K562 (cell line): ENCODE data around the gene NENF. TPM values are rescaled to one million over a fixed set of nuclear protein-coding genes. Genes with fewer than 3 reads are reported as not detected.

Experiments
- ARHGAP35 ChIP-seq: fragments of 450-650 bp; IDR thresholded peaks from 2 replicates; pipeline ENCODE4 v1.6.1; 2018; ENCODE audit not compliant: partially characterized antibody
- ATF2 ChIP-seq: sonication (generic); formaldehyde crosslinking; IDR thresholded peaks from 2 replicates; pipeline ENCODE4 v1.8.1; 2022; ENCODE audit warnings: missing genetic modification reagents
- ATF7 ChIP-seq: fragments of 450-650 bp; IDR thresholded peaks from 2 replicates; pipeline ENCODE4 v1.7.1; 2014; ENCODE audit warnings: mild to moderate bottlenecking, moderate library complexity
- BDP1 ChIP-seq: IDR thresholded peaks from 3 replicates; pipeline ENCODE4 v1.6.1; 2011; ENCODE audit not compliant: insufficient read length, insufficient read depth
- E2F3 ChIP-seq: fragments of 250-450 bp; sonication (Bioruptor Pico); IDR thresholded peaks from 2 replicates; pipeline ENCODE4 v1.4.0; 2020; ENCODE audit warnings: mild to moderate bottlenecking
- ETV1 ChIP-seq: fragments of 450-650 bp; conservative IDR thresholded peaks from 2 replicates; pipeline ENCODE4 v1.6.1; 2016; ENCODE audit warnings: missing genetic modification characterization, control low read depth, low read depth, missing compliant biosample characterization
- HBP1 ChIP-seq: fragments of 450-650 bp; formaldehyde crosslinking; IDR thresholded peaks from 2 replicates; pipeline ENCODE4 v1.4.0; 2022; ENCODE audit warnings: missing genetic modification characterization
- HDAC2 ChIP-seq: fragments of 450-650 bp; IDR thresholded peaks from 2 replicates; pipeline ENCODE4 v1.6.1; 2016; ENCODE audit warnings: mild to moderate bottlenecking
- KDM4B ChIP-seq, 2 experiments: fragments of 450-650 bp in 1 of 2; sonication (generic) in 1 of 2; IDR thresholded peaks; 2 replicates each; pipeline ENCODE4 v1.6.1; 2016 to 2017; ENCODE audit warnings: borderline replicate concordance in 2 of 2, antibody characterized with exemption in 1 of 2, low read depth in 1 of 2, mild to moderate bottlenecking in 1 of 2
- KLF13 ChIP-seq: fragments of 450-650 bp; IDR thresholded peaks from 2 replicates; pipeline ENCODE4 v1.6.1; 2016; ENCODE audit warnings: missing genetic modification characterization, low read depth, mild to moderate bottlenecking, missing compliant biosample characterization, moderate library complexity, borderline replicate concordance
- MBD1 ChIP-seq: fragments of 250-450 bp; sonication (Bioruptor Pico); IDR thresholded peaks from 2 replicates; pipeline ENCODE4 v1.8.0; 2022; ENCODE audit warnings: inconsistent platforms
- MXD1 ChIP-seq: fragments of 250-450 bp; sonication (Bioruptor Pico); IDR thresholded peaks from 2 replicates; pipeline ENCODE4 v1.8.0; 2021; ENCODE audit warnings: borderline replicate concordance, mild to moderate bottlenecking, moderate library complexity; ENCODE audit not compliant: poor library complexity, severe bottlenecking
- NFYB ChIP-seq: IDR thresholded peaks from 2 replicates; pipeline ENCODE4 v1.6.1; 2011; ENCODE audit warnings: mild to moderate bottlenecking, moderate library complexity; ENCODE audit not compliant: insufficient read length; ENCODE audit errors: extremely low read depth
- PURB ChIP-seq: sonication (generic); formaldehyde crosslinking; IDR thresholded peaks from 2 replicates; pipeline ENCODE4 v1.9.0; 2021; ENCODE audit warnings: low read depth, mild to moderate bottlenecking, missing genetic modification reagents
- SLC30A9 ChIP-seq: fragments of 250-450 bp; sonication (Bioruptor Pico); IDR thresholded peaks from 2 replicates; pipeline ENCODE4 v1.8.0; 2022; ENCODE audit warnings: mild to moderate bottlenecking, moderate library complexity
- SMC3 ChIP-seq: conservative IDR thresholded peaks from 2 replicates; pipeline ENCODE4 v1.6.1; 2011; ENCODE audit warnings: low read depth, low read length, improper control_type of control experiment; ENCODE audit not compliant: insufficient read depth
- STAT5B ChIP-seq: fragments of 250-450 bp; sonication (Bioruptor Pico); IDR thresholded peaks from 2 replicates; pipeline ENCODE4 v1.8.0; 2021; ENCODE audit warnings: mild to moderate bottlenecking, inconsistent platforms
- ZBTB33 ChIP-seq: sonication (generic); formaldehyde crosslinking; IDR thresholded peaks from 2 replicates; pipeline ENCODE4 v1.8.1; 2023; ENCODE audit warnings: mild to moderate bottlenecking, missing genetic modification reagents
- ZEB2 ChIP-seq: fragments of 450-650 bp; IDR thresholded peaks from 2 replicates; pipeline ENCODE4 v1.6.1; 2016
- ZSCAN32 ChIP-seq: fragments of 450-650 bp; formaldehyde crosslinking; IDR thresholded peaks from 2 replicates; pipeline ENCODE4 v1.4.0; 2020; ENCODE audit warnings: mild to moderate bottlenecking, moderate library complexity
- polyA plus RNA-seq, 8 experiments: library from polyadenylated mRNA; depleted of rRNA in 4 of 8; stranded (reverse) in 5 of 8; unstranded in 3 of 8; fragments of >200 nt; fragmentation: Nextera tagmentation in 2 of 8; fragmentation: Illumina TruSeq in 1 of 8; extraction: Ambion mirVana in 2 of 8; extraction: Trizol in 1 of 8; gene quantifications; 2 replicates each; pipeline versions ENCODE4 v1.2.1 to v1.2.3, GENCODE V29; 2011 to 2014; ENCODE audit warnings: inconsistent platforms in 1 of 8, missing spikeins in 1 of 8
- total RNA-seq, 7 experiments: library from RNA; depleted of rRNA in 6 of 7; stranded (reverse); fragments of >200 nt in 6 of 7; fragmentation: Illumina TruSeq in 2 of 7; extraction: Trizol in 2 of 7; gene quantifications; 2 replicates each; pipeline versions ENCODE4 v1.2.1 to v1.2.3, GENCODE V29; 2011 to 2021; ENCODE audit warnings: low replicate concordance in 1 of 7

The NENF gene
- total and polyA plus RNA-seq, 9 of the 15 experiments (the other 6 are each of a cell fraction or from before 2014, with no cell fraction given): 6.1 to 100 (median 72.8) TPM

- peak; percentile 98 for TF ChIP-seq HBP1 (CRISPR knock-in tag)
- peak; percentile 90 for TF ChIP-seq E2F3 (CRISPR knock-in tag)
- peak; percentile 58 for TF ChIP-seq MXD1 (CRISPR knock-in tag)
- peak; percentile 85 for TF ChIP-seq KLF13 (tag)
- TF ChIP-seq ZEB2: no peak
- no peak for TF ChIP-seq BDP1
- TF ChIP-seq ZSCAN32 (CRISPR knock-in tag): peak; percentile 88
- TF ChIP-seq SLC30A9 (CRISPR knock-in tag): peak; percentile 85; the same call in 1 of the 2 replicates
- peak; percentile 90 for TF ChIP-seq ETV1 (tag)
- TF ChIP-seq SMC3: no peak
- peak; percentile 83 for TF ChIP-seq STAT5B (CRISPR knock-in tag)
- no peak for TF ChIP-seq NFYB
- no peak for TF ChIP-seq ARHGAP35
- no peak for TF ChIP-seq ATF2 (CRISPR knock-in tag)
- TF ChIP-seq MBD1 (CRISPR knock-in tag): peak; percentile 79; the same call in 1 of the 2 replicates
- TF ChIP-seq ZBTB33: no peak
- no peak for TF ChIP-seq ATF7
- TF ChIP-seq PURB (CRISPR knock-in tag): no peak
- TF ChIP-seq KDM4B (IDR thresholded peaks at IDR 0.05; ENCODE audit: borderline replicate concordance in 2 of 2, low read depth in 1 of 2): no peak
- no peak for TF ChIP-seq HDAC2
These were observed 45.2 kb downstream of the NENF start (continued) for GRCh38 chr1:212477680-212478466.
